Measurements from ENCODE around the gene NCKAP5.

- TF ChIP-seq CTCF (IDR thresholded peaks at IDR 0.05; ENCODE audit: insufficient read depth, low read length): no peak
- TF ChIP-seq GABPA (IDR thresholded peaks at IDR 0.05; ENCODE audit: low read depth): no peak
- TF ChIP-seq POLR2AphosphoS5 (IDR thresholded peaks at IDR 0.05; ENCODE audit: low read depth): no peak
Measured at GRCh38 chr2:133086176-133086575, 482.1 kb downstream of the NCKAP5 start.

Measured in HL-60 (cell line).